Measurements from ENCODE around the gene ZBTB16.

The ZBTB16 gene

DNA sequence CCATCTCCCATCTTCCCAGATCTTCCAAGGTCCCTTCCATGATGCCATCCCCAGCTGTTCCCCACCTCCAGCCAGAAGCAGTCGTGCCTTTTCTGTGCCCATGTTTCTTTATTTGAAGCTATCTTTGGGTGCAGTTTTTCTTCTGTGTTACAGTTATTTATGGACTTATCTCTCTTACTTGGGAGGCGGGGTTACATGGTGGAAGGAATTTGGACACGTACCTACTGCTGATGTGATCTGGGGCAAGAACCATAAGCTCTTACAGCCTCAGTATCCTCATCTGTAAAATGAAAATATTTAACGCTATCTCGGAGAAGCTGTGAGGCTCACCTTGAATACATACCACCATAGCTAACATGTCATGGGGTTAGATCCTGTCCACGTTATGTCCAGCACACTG is 98.9 kb downstream of the ZBTB16 start:
- no peak for DNase-seq

- no peak for DNase-seq
Measured at GRCh38 chr11:114158886-114159285, 99.4 kb downstream of the ZBTB16 start.

- DNase-seq = no peak
Measured at GRCh38 chr11:114159320-114159719, 99.8 kb downstream of the ZBTB16 start.

DNA sequence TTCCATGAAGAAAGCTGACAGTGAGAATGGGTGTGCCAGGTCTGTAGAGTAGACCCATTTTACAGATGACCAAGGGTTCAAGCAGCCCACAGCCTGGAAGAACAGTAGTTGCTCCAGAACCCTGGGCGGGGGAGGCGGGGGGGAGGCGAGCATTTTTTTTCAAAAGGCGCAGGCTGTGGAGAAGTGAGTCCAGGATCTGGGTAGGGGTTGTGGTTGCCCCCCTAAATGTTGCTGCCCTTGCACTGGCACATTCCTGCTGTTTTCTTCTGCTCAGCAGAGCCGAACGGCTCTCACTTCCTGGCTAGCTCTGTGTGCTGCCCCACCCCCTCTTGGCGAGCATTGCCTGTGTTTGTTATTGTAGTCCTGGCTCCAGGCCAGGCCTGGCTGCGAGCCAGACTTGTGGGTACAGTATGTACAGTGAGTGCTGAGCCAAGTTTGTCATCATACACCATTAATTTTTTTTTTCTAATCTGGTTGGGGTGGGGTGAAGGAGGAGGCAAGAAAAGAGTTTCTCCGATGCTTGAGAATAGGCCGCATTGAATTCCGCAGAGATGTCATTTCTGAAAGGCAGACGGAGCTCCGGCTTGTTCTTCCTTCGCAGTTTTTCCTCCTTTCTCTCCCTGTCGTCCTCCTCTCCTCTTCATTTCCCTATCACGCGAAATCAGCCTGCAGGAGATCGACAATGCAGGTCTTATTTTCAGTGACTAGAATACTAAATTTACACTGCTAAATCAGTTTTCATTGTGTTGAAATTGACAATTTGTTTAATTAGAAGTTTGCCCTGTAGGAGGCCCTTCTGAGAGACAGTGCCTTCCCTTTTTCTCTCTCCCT is 100.5 kb downstream of the ZBTB16 start:
- peak; percentile 92 to 99 (median 96) for DNase-seq

DNA sequence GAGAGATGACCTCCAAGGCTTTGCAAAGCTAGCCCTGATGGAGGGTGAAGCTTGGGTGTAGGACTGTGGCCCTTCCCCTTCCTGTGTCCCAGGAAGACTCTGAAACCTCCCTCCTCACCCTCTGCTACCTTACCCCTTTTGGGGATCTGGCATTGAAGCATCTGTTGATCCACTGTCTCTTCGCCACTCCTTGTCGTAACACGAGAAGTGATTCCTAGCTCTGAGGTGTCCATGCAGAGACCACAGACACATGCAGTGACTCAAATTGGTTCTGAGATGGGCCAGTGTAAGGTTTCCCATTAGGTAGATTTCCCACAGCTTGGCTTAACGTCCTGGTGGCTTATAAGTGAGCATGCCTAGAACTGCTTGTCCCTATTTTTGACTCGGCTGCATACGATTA is 101.4 kb downstream of the ZBTB16 start:
- no peak for DNase-seq

DNA sequence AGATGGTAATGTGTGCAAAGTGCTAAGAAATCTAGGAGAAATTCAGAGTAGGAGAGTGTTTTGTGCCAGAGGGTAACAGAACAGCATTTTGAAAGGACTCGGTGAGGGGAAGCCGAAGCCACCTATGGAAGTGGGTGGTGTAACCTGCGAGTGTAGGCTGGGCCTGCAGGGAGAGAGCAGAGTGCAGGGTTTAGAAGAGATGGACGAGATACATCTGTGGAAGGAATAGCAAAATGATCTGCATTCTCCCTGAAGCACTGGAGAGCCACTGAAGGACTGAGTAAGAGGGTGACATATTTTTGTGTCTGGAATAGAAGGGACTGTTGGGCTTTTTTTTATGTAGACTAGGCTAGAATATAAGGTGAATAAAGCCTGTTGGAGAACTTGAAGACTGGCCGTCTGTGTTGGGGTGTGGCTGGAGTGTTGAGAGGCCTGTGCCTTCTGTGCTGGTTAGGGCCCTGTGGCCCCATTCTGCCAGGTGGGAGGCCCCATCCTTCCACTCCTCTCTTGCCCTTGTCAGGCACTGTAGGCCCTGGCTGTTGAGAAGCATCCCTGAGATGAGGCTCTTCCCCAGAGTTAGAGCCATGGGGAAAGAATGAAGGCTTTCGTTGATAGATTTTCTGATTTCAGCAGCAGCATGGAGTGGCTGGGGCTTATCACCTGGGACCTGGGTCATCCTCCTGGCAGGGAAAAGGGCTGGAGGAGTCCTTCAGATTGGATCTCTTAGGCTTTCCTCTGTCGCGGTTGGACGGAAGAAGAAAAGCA is 102.2 kb downstream of the ZBTB16 start:
- DNase-seq = no peak

GRCh38 chr11:114162719-114163123 is 103.2 kb downstream of the ZBTB16 start:
- DNase-seq = no peak

GRCh38 chr11:114163229-114163631 is 103.7 kb downstream of the ZBTB16 start:
- no peak for DNase-seq

DNA sequence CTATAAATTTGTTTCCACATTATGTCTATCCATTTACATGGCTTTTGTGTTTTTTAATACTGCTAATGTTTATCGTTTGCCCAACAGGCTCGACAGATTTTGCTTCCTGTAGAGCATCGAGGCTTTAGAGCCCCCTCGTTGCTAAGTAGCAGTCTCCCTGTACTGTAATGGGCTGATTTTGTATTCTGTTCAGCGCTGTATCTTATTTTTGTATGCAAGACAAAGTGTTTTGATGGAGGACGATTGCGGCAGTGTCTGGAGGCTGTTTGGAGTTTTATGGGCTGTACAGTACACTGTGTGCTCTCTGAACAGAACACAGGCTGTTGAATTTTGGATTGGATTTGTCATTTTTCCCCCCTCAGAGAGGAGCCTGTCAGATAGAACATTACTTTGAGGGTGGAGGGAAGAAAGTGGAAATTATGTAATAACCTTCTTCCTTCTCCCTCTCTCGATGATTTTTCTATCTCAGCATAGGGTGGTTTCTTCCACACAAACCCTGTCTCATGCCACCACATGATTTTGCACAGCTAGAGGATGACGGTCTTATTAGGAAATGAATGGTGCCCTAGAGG is 104.4 kb downstream of the ZBTB16 start:
- no peak for DNase-seq

- no peak for DNase-seq
Measured at GRCh38 chr11:114164546-114164945, 105.0 kb downstream of the ZBTB16 start.

DNA sequence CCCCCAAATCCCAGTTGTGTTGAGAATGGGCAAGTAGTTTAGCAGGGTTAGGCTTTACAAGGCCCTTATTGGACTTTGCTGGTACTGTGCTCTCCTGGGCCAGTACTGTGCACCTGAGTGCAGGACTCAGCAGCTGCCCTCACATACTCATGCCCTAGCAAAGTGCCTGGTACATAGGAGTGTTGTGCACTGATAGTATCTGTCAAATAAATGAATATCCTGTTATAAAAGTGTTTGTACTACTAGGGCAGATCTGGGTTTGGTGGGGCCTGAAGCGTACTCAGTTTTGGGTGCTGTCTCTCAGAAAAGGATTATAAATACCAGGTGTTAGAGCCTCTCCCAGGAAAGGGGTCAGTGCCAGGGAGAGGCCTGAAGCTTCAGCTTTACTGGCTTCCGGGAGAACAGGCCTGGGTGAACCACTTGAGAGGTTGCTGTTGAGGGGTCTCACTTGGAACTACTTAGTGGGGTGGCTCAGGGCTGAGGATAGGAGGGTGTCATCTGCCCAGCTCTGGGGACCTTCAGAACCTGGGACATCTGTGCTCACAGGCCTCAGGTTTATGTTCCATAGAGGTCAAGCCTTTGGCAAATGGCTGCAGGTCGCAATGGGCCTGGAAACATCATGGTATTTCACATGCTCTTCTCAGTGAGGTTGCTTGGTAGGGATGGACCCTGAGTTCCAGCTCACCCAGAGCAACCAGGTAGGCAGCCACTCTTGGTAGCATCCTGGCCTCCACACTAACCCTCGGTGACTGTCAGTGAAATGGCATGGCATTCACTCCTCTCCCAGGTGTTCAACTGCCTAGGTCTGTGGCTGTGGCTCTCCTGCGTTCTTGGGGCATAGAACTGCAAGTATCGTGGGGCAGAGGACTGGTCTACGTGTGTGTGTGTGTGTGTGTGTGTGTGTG is 106.1 kb downstream of the ZBTB16 start:
- no peak for DNase-seq

DNA sequence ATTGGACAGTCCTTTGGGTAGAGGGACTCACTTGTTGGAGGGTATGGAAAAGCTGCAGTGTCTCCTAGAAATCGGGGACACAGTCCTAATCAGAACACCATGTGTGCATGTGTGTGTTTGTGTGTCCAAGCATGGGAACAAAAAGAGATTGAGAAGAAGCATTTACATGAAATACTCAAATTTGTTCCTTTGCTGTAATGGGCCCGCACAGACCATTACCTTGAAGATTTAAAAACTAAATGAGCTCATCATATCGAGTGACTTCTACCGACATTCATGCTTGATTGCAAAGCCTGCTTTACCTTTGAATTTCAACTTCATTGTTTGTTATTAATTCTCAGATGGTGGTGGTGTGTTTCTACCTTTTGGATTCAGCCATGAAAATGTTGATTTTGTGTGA is 106.9 kb downstream of the ZBTB16 start:
- DNase-seq = peak in 1 of 6 experiments; percentile 14

DNA sequence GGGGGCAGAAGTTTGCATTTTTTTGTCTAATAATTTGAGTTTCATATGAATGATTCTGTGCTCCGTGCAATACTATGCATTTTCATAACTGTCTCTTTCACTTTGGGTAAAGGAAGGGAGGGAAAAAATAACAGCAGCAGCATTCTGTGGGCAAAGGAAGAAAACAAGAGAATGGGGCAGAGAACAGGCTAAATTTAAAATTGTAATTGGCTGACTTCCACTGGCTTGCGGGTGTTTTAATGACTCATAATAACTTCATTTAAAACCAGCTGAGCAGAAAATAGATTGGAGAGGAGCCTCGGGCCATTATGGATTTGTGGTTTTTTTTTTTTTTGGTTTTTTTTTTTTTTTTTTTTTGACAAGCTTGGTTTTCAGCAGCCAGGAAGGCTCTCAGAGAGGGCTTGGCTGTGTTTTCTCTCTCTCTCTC is 107.4 kb downstream of the ZBTB16 start:
- peak in 3 of 6 experiments; percentile 19 to 60 (median 53) for DNase-seq

DNA sequence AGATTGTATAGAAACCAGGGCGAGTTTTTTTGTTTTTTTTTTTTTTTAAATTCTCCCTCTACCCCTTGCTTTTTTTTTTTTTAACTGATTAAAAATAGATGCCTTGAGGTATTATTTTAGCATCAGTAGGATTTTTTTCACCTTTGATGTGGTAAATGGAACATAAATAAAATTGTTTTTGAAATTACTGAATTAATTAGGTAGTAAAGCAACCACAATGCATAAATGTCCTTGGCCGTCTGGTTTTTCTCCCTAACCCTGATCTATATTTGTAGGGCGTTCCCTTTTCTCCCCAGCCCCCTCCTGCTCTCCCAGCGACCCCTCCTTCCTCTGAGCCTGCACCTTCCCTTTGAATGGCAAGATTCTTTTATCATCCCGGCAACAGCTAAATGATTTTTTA is 107.8 kb downstream of the ZBTB16 start:
- no peak for DNase-seq

DNA sequence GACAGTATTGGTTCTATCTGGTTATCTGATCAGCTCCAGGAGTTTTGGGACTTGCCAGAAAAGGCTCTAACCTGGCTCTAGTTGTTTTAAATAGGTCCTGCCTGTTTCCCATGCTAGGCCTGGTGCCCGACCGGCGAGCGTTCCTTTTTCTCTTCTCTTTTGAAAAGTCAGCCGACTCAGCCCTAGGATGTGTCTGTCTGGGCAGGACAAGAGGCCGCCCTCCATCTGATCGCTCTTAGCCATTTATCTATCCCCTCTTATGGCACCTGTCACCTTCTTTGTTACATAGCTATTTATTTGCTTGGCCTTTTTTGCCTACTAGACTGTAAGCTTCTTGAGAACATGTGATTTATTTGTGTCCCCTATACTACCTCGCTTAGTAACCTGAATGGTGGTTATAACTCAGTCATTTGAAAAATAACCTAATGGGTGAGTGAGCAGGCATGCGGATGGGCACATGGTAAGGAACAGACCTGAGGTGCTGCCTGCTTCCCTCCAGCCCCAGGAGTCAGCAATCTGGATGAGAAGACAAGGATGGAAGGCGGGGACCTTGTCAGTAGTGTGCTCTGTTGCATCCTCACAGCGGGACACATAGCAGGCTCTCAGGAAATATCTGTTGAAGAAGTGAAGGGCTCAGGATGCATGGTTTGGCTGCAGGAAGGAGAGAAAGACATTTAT is 108.4 kb downstream of the ZBTB16 start:
- no peak for DNase-seq

GRCh38 chr11:114168691-114169090 is 109.2 kb downstream of the ZBTB16 start:
- peak in 1 of 6 experiments; percentile 25 for DNase-seq

DNA sequence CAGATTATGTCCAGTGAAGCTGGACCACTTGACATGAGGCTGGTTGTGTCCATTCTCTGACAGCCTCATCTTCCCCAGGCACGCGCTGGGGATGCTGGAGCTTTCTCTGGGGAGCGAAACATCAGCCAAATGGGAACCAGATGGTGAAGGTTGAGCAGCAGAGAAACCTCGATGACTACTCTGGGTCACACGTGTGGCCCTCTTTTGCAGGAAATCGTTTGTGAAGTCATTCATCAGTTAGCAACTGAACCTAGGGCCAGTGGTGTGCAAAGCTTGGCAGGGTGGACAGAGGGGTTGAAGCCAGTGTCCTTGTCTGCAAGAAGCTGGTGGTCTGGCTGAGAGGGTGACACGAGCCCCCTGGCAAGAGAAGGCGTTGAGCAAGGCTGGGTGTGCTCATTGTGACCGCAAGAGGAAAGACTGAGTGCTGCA is 109.8 kb downstream of the ZBTB16 start:
- DNase-seq = no peak

- no peak for DNase-seq
Measured at GRCh38 chr11:114169821-114170220, 110.3 kb downstream of the ZBTB16 start.

DNA sequence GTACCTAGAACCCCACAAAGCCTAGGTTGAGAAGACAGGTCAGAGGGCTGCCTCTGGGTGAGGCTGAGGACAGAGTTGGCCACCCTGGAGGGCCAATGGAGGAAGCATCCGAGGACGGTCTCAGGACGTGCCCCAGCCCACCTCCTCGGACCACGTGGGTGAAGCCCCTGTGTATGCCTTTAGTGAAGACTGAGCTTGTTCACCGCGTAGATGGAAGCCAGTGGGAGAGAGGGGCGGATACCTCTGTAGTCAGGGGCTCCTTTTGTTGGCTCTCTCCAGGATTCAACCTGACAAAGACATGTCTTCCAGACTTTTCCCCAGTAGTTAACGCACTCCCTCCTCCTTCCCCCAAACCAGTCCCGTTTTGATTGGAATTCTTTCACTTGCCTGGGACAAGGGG is 110.7 kb downstream of the ZBTB16 start:
- no peak for DNase-seq

DNA sequence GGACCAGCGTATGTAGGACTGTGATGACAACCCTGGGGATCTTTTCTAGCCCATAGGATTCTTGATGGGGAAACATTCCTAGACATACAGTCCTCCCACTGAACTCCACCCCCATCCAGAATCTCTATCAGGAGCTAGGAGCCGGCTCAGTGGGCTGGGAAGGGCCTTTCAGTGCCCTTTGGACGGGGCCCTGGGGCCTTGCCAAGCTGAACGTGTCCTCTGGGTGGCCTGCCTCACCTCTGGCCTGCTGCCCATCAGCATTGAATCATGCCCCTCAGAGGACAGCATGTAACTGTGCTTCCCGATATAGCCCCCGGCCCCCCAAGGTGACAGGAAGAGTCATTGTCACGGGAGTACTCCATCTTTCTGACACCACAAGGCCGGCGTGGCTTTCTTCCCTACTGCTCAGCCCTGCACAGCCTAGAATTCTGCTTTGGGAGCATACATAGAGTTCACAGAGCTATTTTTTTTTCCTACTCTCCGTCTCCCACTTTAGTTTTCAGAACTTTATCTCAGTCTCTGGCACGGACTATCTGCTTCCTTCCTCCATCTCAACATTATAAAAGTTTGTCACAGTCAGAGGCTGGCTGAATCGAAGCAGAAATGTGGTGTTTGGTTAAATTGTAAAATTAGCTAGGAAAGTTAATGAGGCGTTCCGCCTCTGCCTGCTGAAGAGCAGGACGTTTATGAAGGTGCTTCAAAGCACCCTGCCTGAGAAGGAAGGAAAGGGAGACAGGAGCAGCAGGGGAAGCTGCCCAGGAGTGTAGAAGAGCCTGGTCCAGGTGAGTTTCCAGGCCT is 111.9 kb downstream of the ZBTB16 start:
- no peak for DNase-seq
